ENCODE measurements around the gene ELK1. TPM values are rescaled to one million over a fixed set of nuclear protein-coding genes. Genes with fewer than 3 reads are reported as not detected.
"Not testable (repeated sequence)": the region's sequence is repeated elsewhere in the genome, so short reads cannot be mapped to it uniquely, and the experiment has no call there.

Gene ELK1
- total RNA-seq, 4 donors from 2014 or later: 22.2 to 35.2 (median 25.9) TPM

DNA sequence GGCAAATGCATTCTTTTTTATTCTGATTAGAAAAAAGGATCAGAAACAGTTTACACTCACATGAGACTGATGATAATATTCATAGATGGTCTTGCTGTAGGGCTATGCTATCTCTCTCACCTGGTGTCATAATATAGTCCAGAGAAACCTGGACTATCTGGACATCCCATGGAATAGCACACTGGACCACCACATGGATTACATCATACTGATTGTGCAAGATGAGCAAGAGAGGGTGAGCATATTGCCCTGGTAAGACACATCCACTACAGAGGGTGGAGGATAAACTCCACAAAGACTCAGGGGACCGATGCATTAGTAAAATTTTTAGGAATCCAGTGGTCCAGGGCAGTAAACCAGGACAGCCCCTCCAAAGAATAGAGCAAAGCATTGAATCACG lies 38.9 kb downstream of the ELK1 start:
- TF ChIP-seq, protein P1, sequence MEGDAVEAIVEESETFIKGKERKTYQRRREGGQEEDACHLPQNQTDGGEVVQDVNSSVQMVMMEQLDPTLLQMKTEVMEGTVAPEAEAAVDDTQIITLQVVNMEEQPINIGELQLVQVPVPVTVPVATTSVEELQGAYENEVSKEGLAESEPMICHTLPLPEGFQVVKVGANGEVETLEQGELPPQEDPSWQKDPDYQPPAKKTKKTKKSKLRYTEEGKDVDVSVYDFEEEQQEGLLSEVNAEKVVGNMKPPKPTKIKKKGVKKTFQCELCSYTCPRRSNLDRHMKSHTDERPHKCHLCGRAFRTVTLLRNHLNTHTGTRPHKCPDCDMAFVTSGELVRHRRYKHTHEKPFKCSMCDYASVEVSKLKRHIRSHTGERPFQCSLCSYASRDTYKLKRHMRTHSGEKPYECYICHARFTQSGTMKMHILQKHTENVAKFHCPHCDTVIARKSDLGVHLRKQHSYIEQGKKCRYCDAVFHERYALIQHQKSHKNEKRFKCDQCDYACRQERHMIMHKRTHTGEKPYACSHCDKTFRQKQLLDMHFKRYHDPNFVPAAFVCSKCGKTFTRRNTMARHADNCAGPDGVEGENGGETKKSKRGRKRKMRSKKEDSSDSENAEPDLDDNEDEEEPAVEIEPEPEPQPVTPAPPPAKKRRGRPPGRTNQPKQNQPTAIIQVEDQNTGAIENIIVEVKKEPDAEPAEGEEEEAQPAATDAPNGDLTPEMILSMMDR (IDR thresholded peaks at IDR 0.05): no peak
- DNase-seq (ENCODE audit: low spot score) (no peak), ATAC-seq (ENCODE audit: low FRiP score) (no peak)

DNA sequence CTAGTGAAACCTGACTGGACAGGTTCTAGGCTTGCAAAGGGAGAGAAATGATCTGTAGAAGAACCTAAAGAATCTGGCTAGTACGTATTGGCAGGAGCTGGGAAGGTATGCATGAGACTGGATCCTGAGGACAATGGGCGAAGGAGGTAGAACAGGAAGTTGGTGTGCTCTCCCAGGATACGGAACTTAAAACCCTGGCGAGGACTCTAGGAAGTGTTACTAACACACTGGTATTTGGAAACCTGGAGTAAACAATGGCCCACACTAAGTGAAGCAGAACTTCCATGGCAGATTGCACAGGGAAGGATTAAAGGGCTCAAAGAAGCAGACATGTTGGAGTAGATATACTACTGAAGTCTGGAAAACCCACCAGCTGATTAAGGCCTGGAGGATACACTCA lies 39.9 kb downstream of the ELK1 start:
- TF ChIP-seq, protein P1 (IDR thresholded peaks at IDR 0.05): no peak
- ATAC-seq (ENCODE audit: low FRiP score) (no peak), DNase-seq (ENCODE audit: low spot score) (no peak)

DNA sequence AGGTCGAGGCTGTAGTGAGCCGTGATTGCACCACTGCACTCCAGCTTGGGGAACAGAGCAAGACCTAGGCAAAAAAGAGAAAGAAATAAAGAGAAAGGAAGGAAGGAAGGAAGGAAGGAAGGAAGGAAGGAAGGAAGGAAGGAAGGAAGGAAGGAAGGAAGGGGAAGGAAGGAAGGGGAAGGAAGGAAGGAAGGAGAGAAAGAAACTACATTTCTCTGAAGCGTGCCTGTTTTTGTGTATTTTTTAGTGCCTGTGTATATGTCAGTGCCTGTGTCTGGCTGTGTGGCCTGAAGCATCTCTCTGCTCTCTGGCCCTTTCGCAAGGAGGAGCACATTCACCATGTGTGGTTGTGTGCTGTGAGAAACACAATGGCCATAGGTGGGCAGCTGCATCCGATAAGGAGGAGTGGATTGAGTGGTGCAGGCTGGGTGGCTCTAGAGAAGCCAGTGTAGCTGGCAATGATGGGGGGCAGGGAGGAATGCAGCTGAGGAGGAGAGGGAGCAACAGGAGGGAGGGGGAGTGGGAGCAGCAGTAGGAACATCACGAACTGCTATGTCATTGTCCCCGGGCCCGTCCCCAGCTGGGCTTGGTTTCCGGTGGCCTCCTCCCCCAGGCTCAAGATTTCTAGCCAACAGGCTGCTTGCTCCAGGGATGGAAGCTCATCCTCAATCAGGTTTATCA lies 42.1 kb downstream of the ELK1 start:
- no peak for DNase-seq (ENCODE audit: low spot score)
- ATAC-seq (ENCODE audit: low FRiP score): no peak

DNA sequence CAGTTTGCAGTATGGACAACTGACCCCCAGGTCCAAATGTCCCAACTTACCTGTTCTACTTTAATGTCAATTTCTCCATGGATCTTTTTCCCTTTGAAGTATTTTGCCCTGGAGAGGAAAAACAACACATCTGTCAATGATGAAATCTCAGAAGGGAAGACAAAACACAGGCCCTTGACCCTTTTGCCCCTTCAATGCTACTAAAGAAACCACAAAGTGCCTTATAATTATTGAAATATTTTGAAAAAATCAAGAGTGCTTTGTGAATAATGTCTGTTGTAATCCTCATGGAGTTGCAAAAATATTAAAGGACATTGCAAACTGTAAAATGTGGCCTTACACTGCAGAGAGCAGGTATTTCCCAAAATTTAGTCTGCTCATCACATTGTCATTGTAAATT lies 43.3 kb downstream of the ELK1 start:
- TF ChIP-seq, protein P1 (IDR thresholded peaks at IDR 0.05): no peak
- ATAC-seq (ENCODE audit: low FRiP score) (no peak), DNase-seq (ENCODE audit: low spot score) (no peak)

More for the DNA sequence above, 42.1 kb downstream of the ELK1 start:
- TF ChIP-seq, protein P1 (IDR thresholded peaks at IDR 0.05): no peak

DNA sequence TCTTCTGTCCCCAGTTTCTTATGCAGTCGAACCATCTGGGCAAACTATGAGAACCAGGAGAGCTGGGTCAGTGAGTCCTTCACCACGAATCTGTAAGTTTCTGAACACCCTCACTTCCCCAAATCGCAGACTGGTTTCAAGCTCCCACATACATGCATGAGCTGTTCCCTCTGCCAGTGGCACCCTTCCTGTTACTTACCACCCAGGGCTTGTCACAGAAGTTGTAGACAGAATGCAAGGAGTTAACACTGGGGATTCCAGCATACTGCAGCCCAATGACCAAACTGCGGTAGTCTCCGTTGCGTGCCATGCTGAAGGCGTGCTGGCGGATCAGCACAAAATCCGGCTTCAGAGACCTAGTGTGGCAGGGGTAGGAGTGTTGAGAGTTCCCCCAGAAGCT lies 45.3 kb downstream of the ELK1 start:
- DNase-seq (ENCODE audit: low spot score): no peak
- ATAC-seq (ENCODE audit: low FRiP score): no peak

DNA sequence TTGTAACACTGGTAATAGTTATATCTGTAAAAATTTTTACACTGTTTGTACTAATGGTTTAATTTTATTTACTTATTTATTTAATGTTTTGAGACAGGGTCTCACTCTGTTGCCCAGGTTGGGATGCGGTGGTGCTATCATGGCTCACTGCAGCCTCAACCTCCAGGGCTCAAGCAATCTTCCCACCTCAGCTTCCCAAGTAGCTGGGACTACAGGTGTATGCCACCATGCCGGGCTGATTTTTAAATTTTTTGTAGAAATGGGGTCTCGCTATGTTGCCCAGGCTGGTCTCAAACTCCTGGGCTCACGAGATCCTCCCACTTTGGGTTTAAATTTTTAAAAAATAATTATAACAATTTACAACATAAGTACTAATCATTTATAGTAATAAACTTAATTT lies 47.2 kb downstream of the ELK1 start:
- DNase-seq (ENCODE audit: low spot score); ATAC-seq (ENCODE audit: low FRiP score): not testable (repeated sequence)

More for the DNA sequence above, 45.3 kb downstream of the ELK1 start:
- TF ChIP-seq, protein P1 (IDR thresholded peaks at IDR 0.05): no peak

DNA sequence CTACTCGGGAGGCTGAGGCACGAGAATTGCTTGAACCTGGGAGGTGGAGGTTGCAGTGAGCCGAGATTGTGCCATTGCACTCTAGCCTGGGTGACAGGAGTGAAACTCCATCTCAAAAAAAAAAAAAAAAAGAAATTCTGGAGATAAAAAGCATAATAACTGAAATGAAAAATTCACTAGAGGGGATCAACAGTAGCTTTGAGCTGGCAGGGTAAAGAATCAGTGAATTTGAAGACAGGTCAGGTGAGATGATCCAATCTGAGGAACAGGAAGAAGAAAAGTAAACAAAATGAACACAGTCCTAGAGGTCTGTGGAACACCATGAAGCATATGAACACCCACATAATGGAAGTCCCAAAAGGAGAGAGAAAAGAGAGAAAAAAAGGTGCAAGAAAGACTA lies 53.1 kb downstream of the ELK1 start:
- DNase-seq (ENCODE audit: low spot score): no peak
- TF ChIP-seq, protein P1 (IDR thresholded peaks at IDR 0.05): no peak
- ATAC-seq (ENCODE audit: low FRiP score): no peak
